B cell (primary cell): ENCODE results near the gene WNT6. TPM values are rescaled to one million over a fixed set of nuclear protein-coding genes. Genes with fewer than 3 reads are reported as not detected.

Experiments used
- ATAC-seq: fragments of 200-7000 bp; cut with Tn5 transposase; one replicate; pipeline ENCODE4 v1.10.0; 2021; ENCODE audit warnings: low read depth, mild to moderate bottlenecking, moderate number of reproducible peaks, moderate library complexity
- CTCF ChIA-PET: fragments of 350-600 bp; sonication (Branson Sonifier 250); formaldehyde crosslinking; loops from one replicate; lab custom pipeline; 2021; ENCODE audit warnings: antibody characterized with exemption, inconsistent platforms; lab: Charles Lee
- POLR2A ChIA-PET: fragments of 350-600 bp; sonication (Branson Sonifier 250); formaldehyde crosslinking; loops from one replicate; lab custom pipeline; 2021; ENCODE audit warnings: antibody characterized with exemption; lab: Charles Lee
- DNase-seq: peaks from one replicate; pipeline ENCODE4 v3.0.0; 2013
- H2AFZ ChIP-seq: 2 replicates; pipeline ENCODE4 v1.6.1; 2012; ENCODE audit warnings: mild to moderate bottlenecking, low read depth, low read length; ENCODE audit not compliant: insufficient read depth, poor library complexity, severe bottlenecking
- H3K27ac ChIP-seq, 2 donors: 1 replicate in 1 of 2; 2 replicates in 1 of 2; pipeline ENCODE4 v1.5.1; 2012 to 2013; ENCODE audit warnings: low read length in 2 of 2, mild to moderate bottlenecking in 2 of 2, moderate library complexity in 1 of 2
- H3K27me3 ChIP-seq, 4 experiments: fragments of 200-600 bp in 1 of 4; sonication (generic) in 1 of 4; replicated peaks in 1 of 4; 1 replicate in 2 of 4; 2 replicates in 2 of 4; pipeline versions ENCODE4 v1.6.1 to v1.7.0; 2013 to 2016; ENCODE audit warnings: low read length in 3 of 4, mild to moderate bottlenecking in 2 of 4, mixed read lengths in 1 of 4, moderate library complexity in 1 of 4; ENCODE audit not compliant: insufficient read depth in 4 of 4, control insufficient read depth in 3 of 4; ENCODE audit errors: control extremely low read depth in 1 of 4
- H3K36me3 ChIP-seq, 2 experiments: replicated peaks in 1 of 2; 1 replicate in 1 of 2; 2 replicates in 1 of 2; pipeline versions ENCODE4 v1.6.1 to v1.7.1; 2013; ENCODE audit warnings: low read length in 1 of 2; ENCODE audit not compliant: insufficient read depth in 2 of 2, control insufficient read depth in 1 of 2; ENCODE audit errors: control extremely low read depth in 1 of 2, extremely low read depth in 1 of 2
- H3K4me1 ChIP-seq, 2 donors: fragments of 200-600 bp in 1 of 2; sonication (generic) in 1 of 2; 1 replicate in 1 of 2; 2 replicates in 1 of 2; pipeline versions ENCODE4 v1.5.1 to v1.6.1; 2013 to 2017; ENCODE audit warnings: low read length in 2 of 2; ENCODE audit not compliant: control insufficient read depth in 2 of 2, insufficient read depth in 2 of 2
- H3K4me2 ChIP-seq: replicated peaks from 2 replicates; pipeline ENCODE3; 2012; ENCODE audit warnings: mild to moderate bottlenecking, low read depth, low read length; ENCODE audit not compliant: poor library complexity, severe bottlenecking
- H3K4me3 ChIP-seq, 5 experiments: fragments of 200-600 bp in 1 of 5; sonication (generic) in 1 of 5; 1 replicate in 3 of 5; 2 replicates in 2 of 5; pipeline versions ENCODE4 v1.5.1 to v1.7.0; 2011 to 2016; ENCODE audit warnings: low read length in 4 of 5, mild to moderate bottlenecking in 4 of 5, low read depth in 2 of 5, control low read depth in 1 of 5, moderate library complexity in 1 of 5; ENCODE audit not compliant: insufficient read depth in 1 of 5; ENCODE audit errors: control extremely low read depth in 1 of 5, extremely low read depth in 1 of 5
- H3K79me2 ChIP-seq: fragments of 200-600 bp; sonication (generic); one replicate; pipeline ENCODE4 v1.6.0; 2016; ENCODE audit warnings: low read length; ENCODE audit not compliant: control insufficient read depth, insufficient read depth
- H3K9ac ChIP-seq: fragments of 200-600 bp; sonication (generic); 2 replicates; pipeline ENCODE4 v1.6.1; 2017; ENCODE audit warnings: mild to moderate bottlenecking, low read length, moderate library complexity
- H3K9me3 ChIP-seq, 3 donors: one replicate each; pipeline versions ENCODE4 v1.6.1 to v1.7.1; 2013; ENCODE audit warnings: low read length in 2 of 3; ENCODE audit not compliant: control insufficient read depth in 2 of 3, insufficient read depth in 1 of 3; ENCODE audit errors: control extremely low read depth in 1 of 3
- H4K20me1 ChIP-seq: 2 replicates; pipeline ENCODE4 v1.6.0; 2012; ENCODE audit warnings: mild to moderate bottlenecking, low read length; ENCODE audit not compliant: insufficient read depth, control insufficient read depth, poor library complexity, severe bottlenecking
- H3K27ac Mint-ChIP-seq: one replicate; pipeline ENCODE4 v1.8.0; 2021; ENCODE audit warnings: mixed read lengths
- H3K27me3 Mint-ChIP-seq: one replicate; pipeline ENCODE4 v1.8.0; 2021; ENCODE audit warnings: mixed read lengths
- H3K4me1 Mint-ChIP-seq: one replicate; pipeline ENCODE4 v1.8.0; 2021; ENCODE audit warnings: mixed read lengths
- H3K4me3 Mint-ChIP-seq: one replicate; pipeline ENCODE4 v1.8.0; 2021; ENCODE audit warnings: mixed read lengths
- H3K9me3 Mint-ChIP-seq: one replicate; pipeline ENCODE4 v1.8.0; 2022; ENCODE audit warnings: mixed read lengths; ENCODE audit not compliant: insufficient read depth
- EZH2 ChIP-seq: IDR thresholded peaks from 2 replicates; pipeline ENCODE4 v1.6.1; 2012; ENCODE audit warnings: borderline replicate concordance, low read depth, mild to moderate bottlenecking, moderate library complexity, low read length; ENCODE audit not compliant: insufficient read depth, poor library complexity, severe bottlenecking
- WGBS: methylation state at CpG from one replicate; pipeline ENCODE4 v1.1.5; 2013; ENCODE audit warnings: missing lambda C conversion rate; ENCODE audit not compliant: insufficient coverage; 5-methylcytosine and 5-hydroxymethylcytosine counted together
- intact Hi-C: fragments of 100-400 bp; cut with micrococcal nuclease; formaldehyde crosslinking; loops from one replicate; pipeline ENCODE4 v1.10.0; 2022
- polyA plus RNA-seq: library from polyadenylated mRNA; depleted of rRNA; stranded (reverse); fragments of >200 nt; gene quantifications from 2 replicates; pipeline ENCODE4 v1.2.3, GENCODE V29; 2012
- total RNA-seq, 2 donors: library from RNA; stranded (reverse); fragments of 120-200 nt in 1 of 2; gene quantifications; 1 replicate in 1 of 2; 2 replicates in 1 of 2; pipeline versions ENCODE4 v1.2.3 to v1.2.4, GENCODE V29; 2013 to 2022
- TF ChIP-seq, protein P1 (sequence below): fragments of 200-600 bp; IDR thresholded peaks from one replicate; pipeline ENCODE4 v1.8.0; 2022; ENCODE audit warnings: antibody characterized with exemption, mild to moderate bottlenecking

The WNT6 gene
- total and polyA plus RNA-seq, 2 donors (not counting 1 experiment from before 2014, with no cell fraction given): 0.84 to 2.0 TPM

DNA sequence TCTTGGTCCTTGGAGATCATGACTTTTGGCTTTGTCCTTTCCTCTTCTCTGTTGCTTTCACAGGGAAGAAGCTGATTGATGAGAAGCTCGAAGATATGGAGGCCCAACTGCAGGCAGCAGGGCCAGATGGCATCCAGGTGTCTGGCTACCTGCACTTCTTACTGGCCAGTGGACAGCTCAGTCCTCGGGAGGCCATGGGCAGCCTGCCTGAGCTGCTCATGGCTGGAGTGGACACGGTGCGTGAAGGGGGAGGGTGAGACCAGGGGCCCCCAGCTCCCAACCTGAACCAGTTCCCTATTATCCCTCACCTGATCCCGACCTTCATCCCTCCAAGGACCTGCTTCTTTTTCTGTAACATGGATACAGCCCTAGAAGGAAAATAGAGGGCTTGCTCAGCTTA is 46.7 kb upstream of the WNT6 start:
- DNase-seq (no peak), ATAC-seq (no peak)
- peaks cover 61% of the 10 kb centered on the region for H3K27me3 Mint-ChIP-seq

GRCh38 chr2:218813771-218814460 is 45.7 kb upstream of the WNT6 start:
- Mint-ChIP-seq H3K4me1 (no peaks in the 10 kb centered on the region), H3K9me3 (no peaks in the 10 kb centered on the region), H3K27ac (no peak overlapping the region), H3K27me3 (peaks cover 51% of the 10 kb centered on the region), H3K4me3 (no peak overlapping the region)
- Histone ChIP-seq H3K4me3 (no peak overlapping the region), H3K9ac (no peak overlapping the region), H3K27me3 (peaks cover 0 to 18% (median 0%) of the 10 kb centered on the region in 4 experiments), H3K79me2 (no peaks in the 10 kb centered on the region), H3K4me1 (no peaks in the 10 kb centered on the region), H3K9me3 (no peaks in the 10 kb centered on the region), H2AFZ (no peak overlapping the region), H4K20me1 (no peaks in the 10 kb centered on the region), H3K36me3 (no peaks in the 10 kb centered on the region), H3K4me2 (no peak overlapping the region), H3K27ac (no peak overlapping the region)
- intact Hi-C loops: no loop called here
- 71% methylated on average over 8 of the region's 11 CpGs for WGBS
- ATAC-seq: no peak
- no peak for TF ChIP-seq EZH2
- TF ChIP-seq, protein P1, sequence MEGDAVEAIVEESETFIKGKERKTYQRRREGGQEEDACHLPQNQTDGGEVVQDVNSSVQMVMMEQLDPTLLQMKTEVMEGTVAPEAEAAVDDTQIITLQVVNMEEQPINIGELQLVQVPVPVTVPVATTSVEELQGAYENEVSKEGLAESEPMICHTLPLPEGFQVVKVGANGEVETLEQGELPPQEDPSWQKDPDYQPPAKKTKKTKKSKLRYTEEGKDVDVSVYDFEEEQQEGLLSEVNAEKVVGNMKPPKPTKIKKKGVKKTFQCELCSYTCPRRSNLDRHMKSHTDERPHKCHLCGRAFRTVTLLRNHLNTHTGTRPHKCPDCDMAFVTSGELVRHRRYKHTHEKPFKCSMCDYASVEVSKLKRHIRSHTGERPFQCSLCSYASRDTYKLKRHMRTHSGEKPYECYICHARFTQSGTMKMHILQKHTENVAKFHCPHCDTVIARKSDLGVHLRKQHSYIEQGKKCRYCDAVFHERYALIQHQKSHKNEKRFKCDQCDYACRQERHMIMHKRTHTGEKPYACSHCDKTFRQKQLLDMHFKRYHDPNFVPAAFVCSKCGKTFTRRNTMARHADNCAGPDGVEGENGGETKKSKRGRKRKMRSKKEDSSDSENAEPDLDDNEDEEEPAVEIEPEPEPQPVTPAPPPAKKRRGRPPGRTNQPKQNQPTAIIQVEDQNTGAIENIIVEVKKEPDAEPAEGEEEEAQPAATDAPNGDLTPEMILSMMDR: no peak
- CTCF ChIA-PET: no interaction called here
- no peak for DNase-seq
- POLR2A ChIA-PET: no interaction called here

More for the DNA sequence above, 46.7 kb upstream of the WNT6 start:
- Histone ChIP-seq H3K9ac (no peak overlapping the region), H3K4me1 (no peaks in the 10 kb centered on the region), H3K4me2 (no peak overlapping the region), H2AFZ (no peak overlapping the region), H4K20me1 (no peaks in the 10 kb centered on the region), H3K79me2 (no peaks in the 10 kb centered on the region), H3K27me3 (peaks cover 0 to 18% (median 1%) of the 10 kb centered on the region in 4 experiments), H3K27ac (no peak overlapping the region), H3K4me3 (no peak overlapping the region), H3K36me3 (no peaks in the 10 kb centered on the region), H3K9me3 (no peaks in the 10 kb centered on the region)
- no peak overlapping the region for H3K4me3 Mint-ChIP-seq
- intact Hi-C loops: no loop called here
- ChIA-PET CTCF (no interaction called here), POLR2A (no interaction called here)
- H3K9me3 Mint-ChIP-seq: no peaks in the 10 kb centered on the region
- WGBS: 80% methylated on average over 1 of the region's 5 CpGs
- TF ChIP-seq, protein P1: no peak
- no peak for TF ChIP-seq EZH2
- no peaks in the 10 kb centered on the region for H3K4me1 Mint-ChIP-seq
- no peak overlapping the region for H3K27ac Mint-ChIP-seq
